ENCODE results near the gene ADGRG4. TPM values are rescaled to one million over a fixed set of nuclear protein-coding genes. Genes with fewer than 3 reads are reported as not detected.

The ADGRG4 gene
- total and polyA plus RNA-seq, 2 donors from 2014 or later, result 0.13 TPM; not detected in 1

DNA sequence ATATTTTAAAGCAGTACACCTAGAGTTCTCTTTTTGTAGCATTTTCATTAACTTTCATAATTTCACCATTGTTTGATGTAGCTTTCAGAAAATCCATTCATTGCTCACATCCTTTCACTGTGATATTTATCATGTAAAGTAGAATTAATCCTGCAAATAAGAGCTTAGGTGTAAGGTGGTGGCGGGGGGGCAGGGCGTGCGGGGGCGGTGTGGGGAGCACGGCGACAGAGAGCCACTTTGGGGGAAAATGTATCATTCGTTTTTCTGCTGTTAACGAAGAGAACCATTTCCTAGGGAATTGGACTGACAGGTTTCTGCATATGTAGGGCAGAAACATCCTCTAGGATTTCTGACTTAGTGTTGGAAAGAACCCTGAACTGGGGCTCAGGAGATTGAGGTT lies 104.4 kb downstream of the ADGRG4 start:
- intact Hi-C loops (cut with DNase I), result no loop called here
- FAIRE-seq (no peak), DNase-seq (no peak)
- Histone ChIP-seq H3K4me3 (ENCODE audit: low read length in 3 of 3) (no peak overlapping the region), H3K36me3 (ENCODE audit: control insufficient read depth in 2 of 3, insufficient read depth in 3 of 3, low read length in 3 of 3) (no peaks in the 10 kb centered on the region), H3K4me1 (ENCODE audit: control insufficient read depth in 2 of 3, insufficient read depth in 2 of 3, low read depth in 1 of 3, low read length in 3 of 3) (no peaks in the 10 kb centered on the region), H3K27me3 (ENCODE audit: control insufficient read depth, insufficient read depth, low read length) (no peaks in the 10 kb centered on the region), H3K9ac (ENCODE audit: low read length in 3 of 3) (no peak overlapping the region), H3K27ac (ENCODE audit: low read depth in 2 of 2, low read length in 2 of 2) (no peak overlapping the region), H3K9me3 (ENCODE audit: control insufficient read depth in 2 of 3, insufficient read depth in 1 of 3, low read length in 3 of 3) (no peaks in the 10 kb centered on the region)
- TF ChIP-seq, protein P1, sequence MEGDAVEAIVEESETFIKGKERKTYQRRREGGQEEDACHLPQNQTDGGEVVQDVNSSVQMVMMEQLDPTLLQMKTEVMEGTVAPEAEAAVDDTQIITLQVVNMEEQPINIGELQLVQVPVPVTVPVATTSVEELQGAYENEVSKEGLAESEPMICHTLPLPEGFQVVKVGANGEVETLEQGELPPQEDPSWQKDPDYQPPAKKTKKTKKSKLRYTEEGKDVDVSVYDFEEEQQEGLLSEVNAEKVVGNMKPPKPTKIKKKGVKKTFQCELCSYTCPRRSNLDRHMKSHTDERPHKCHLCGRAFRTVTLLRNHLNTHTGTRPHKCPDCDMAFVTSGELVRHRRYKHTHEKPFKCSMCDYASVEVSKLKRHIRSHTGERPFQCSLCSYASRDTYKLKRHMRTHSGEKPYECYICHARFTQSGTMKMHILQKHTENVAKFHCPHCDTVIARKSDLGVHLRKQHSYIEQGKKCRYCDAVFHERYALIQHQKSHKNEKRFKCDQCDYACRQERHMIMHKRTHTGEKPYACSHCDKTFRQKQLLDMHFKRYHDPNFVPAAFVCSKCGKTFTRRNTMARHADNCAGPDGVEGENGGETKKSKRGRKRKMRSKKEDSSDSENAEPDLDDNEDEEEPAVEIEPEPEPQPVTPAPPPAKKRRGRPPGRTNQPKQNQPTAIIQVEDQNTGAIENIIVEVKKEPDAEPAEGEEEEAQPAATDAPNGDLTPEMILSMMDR (IDR thresholded peaks at IDR 0.05; ENCODE audit: borderline replicate concordance, extremely low read depth, insufficient read depth), result no peak

DNA sequence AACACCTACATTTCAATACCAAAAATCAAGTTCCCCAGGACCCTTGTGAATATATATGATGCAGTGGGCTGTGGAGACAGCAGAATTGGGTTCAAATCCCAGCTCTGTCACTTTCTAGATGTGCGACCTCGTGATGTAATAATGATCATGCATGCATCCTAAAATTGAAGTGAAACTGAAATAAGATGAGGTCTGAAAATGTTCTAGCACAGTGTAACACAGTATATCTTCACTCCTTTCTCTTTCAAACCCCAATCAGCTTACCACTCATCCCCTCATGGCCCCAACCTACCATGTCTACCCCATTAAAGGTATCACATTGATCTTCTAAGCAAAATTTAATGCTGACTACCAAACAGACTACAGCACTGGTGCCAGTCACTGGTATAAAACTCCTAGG lies 117.0 kb downstream of the ADGRG4 start:
- H3K36me3 ChIP-seq (ENCODE audit: control insufficient read depth in 2 of 3, insufficient read depth in 3 of 3, low read length in 3 of 3), result no peaks in the 10 kb centered on the region
- no peaks in the 10 kb centered on the region for H3K9me3 ChIP-seq (ENCODE audit: control insufficient read depth in 2 of 3, insufficient read depth in 1 of 3, low read length in 3 of 3)
- H3K27ac ChIP-seq (ENCODE audit: low read depth in 2 of 2, low read length in 2 of 2), result no peak overlapping the region
- no peaks in the 10 kb centered on the region for H3K27me3 ChIP-seq (ENCODE audit: control insufficient read depth, insufficient read depth, low read length)
- TF ChIP-seq, protein P1 (IDR thresholded peaks at IDR 0.05; ENCODE audit: borderline replicate concordance, extremely low read depth, insufficient read depth), result no peak
- intact Hi-C loops (cut with DNase I), result no loop called here
- H3K9ac ChIP-seq (ENCODE audit: low read length in 3 of 3), result no peak overlapping the region
- FAIRE-seq, result no peak
- no peak overlapping the region for H3K4me3 ChIP-seq (ENCODE audit: low read length in 3 of 3)
- no peak for DNase-seq
- no peaks in the 10 kb centered on the region for H3K4me1 ChIP-seq (ENCODE audit: control insufficient read depth in 2 of 3, insufficient read depth in 2 of 3, low read depth in 1 of 3, low read length in 3 of 3)

DNA sequence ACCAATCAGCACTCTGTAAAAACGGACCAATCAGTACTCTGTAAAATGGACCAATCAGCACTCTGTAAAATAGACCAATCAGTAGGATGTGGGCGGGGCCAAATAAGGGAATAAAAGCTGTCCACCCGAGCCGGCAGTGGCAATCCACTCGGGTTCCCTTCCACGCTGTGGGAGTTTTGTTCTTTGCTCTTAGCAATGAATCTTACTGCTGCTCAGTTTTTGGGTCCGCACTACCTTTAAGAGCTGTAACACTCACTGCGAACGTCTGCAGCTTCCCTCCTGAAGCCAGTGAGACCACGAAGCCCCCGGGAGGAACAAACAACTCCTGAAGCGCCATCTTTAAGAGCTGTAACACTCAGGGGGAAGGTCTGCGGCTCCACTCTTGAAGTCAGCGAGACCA lies 120.6 kb downstream of the ADGRG4 start:
- intact Hi-C loops (cut with DNase I), result no loop called here
- no peak for FAIRE-seq
- TF ChIP-seq, protein P1 (IDR thresholded peaks at IDR 0.05; ENCODE audit: borderline replicate concordance, extremely low read depth, insufficient read depth), result no peak

DNA sequence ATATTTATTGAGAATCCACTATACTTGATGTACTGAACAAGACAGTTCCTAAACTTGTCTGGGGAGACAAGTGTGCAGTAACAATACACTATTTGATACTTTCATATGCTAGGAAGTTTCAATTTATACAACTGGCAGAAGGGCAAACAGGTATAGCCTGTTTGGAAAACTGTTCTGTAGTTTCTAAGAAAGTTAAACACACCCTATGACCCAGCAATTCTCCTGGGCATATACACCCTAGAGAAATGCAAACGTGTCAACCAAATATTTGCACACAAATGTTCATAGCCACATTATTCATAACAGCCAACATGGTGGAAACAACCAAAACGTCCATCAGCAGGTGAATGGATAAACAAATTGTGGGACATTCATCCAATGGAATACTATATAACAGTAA lies 123.0 kb downstream of the ADGRG4 start:
- no peak overlapping the region for H3K9ac ChIP-seq (ENCODE audit: low read length in 3 of 3)
- TF ChIP-seq, protein P1 (IDR thresholded peaks at IDR 0.05; ENCODE audit: borderline replicate concordance, extremely low read depth, insufficient read depth), result no peak
- no peaks in the 10 kb centered on the region for H3K4me1 ChIP-seq (ENCODE audit: control insufficient read depth in 2 of 3, insufficient read depth in 2 of 3, low read depth in 1 of 3, low read length in 3 of 3)
- intact Hi-C loops (cut with DNase I), result no loop called here
- no peak overlapping the region for H3K4me3 ChIP-seq (ENCODE audit: low read length in 3 of 3)
- no peaks in the 10 kb centered on the region for H3K36me3 ChIP-seq (ENCODE audit: control insufficient read depth in 2 of 3, insufficient read depth in 3 of 3, low read length in 3 of 3)
- no peaks in the 10 kb centered on the region for H3K9me3 ChIP-seq (ENCODE audit: control insufficient read depth in 2 of 3, insufficient read depth in 1 of 3, low read length in 3 of 3)
- FAIRE-seq, result no peak
- no peak for DNase-seq
- no peak overlapping the region for H3K27ac ChIP-seq (ENCODE audit: low read depth in 2 of 2, low read length in 2 of 2)
- H3K27me3 ChIP-seq (ENCODE audit: control insufficient read depth, insufficient read depth, low read length), result no peaks in the 10 kb centered on the region

More for the DNA sequence above, 120.6 kb downstream of the ADGRG4 start:
- no peak overlapping the region for H3K9ac ChIP-seq (ENCODE audit: low read length in 3 of 3)
- DNase-seq, result no peak
- H3K9me3 ChIP-seq (ENCODE audit: control insufficient read depth in 2 of 3, insufficient read depth in 1 of 3, low read length in 3 of 3), result no peaks in the 10 kb centered on the region
- no peak overlapping the region for H3K27ac ChIP-seq (ENCODE audit: low read depth in 2 of 2, low read length in 2 of 2)
- H3K4me3 ChIP-seq (ENCODE audit: low read length in 3 of 3), result no peak overlapping the region
- H3K27me3 ChIP-seq (ENCODE audit: control insufficient read depth, insufficient read depth, low read length), result no peaks in the 10 kb centered on the region
- no peaks in the 10 kb centered on the region for H3K4me1 ChIP-seq (ENCODE audit: control insufficient read depth in 2 of 3, insufficient read depth in 2 of 3, low read depth in 1 of 3, low read length in 3 of 3)
- no peaks in the 10 kb centered on the region for H3K36me3 ChIP-seq (ENCODE audit: control insufficient read depth in 2 of 3, insufficient read depth in 3 of 3, low read length in 3 of 3)

Measured in kidney (tissue), 14 donors.